Stimulated activated effector memory CD8-positive, alpha-beta T cell treated with anti-CD3 and anti-CD28 coated beads, Interleukin-12 subunit alpha, Interleukin-12 subunit beta, amount 100 ng/mL, for 72 hours (primary cell): ENCODE measurements around the gene CCDC33.
"Not testable (repeated sequence)": the region's sequence is repeated elsewhere in the genome, so short reads cannot be mapped to it uniquely, and the experiment has no call there.

Source experiments
- ATAC-seq: fragments of 150-1000 bp; cut with Tn5 transposase; 2 replicates; pipeline ENCODE4 v1.10.0; 2021
- DNase-seq, 2 donors: peaks; one replicate each; pipeline ENCODE4 v3.0.0; 2021 to 2022; ENCODE audit warnings: low spot score in 2 of 2
- H3K27ac Mint-ChIP-seq: one replicate; pipeline ENCODE4 v1.8.0; 2022; ENCODE audit warnings: mild to moderate bottlenecking, mixed read lengths
- H3K36me3 Mint-ChIP-seq: one replicate; pipeline ENCODE4 v1.8.0; 2022; ENCODE audit warnings: mild to moderate bottlenecking, mixed read lengths
- H3K4me1 Mint-ChIP-seq: one replicate; pipeline ENCODE4 v1.8.0; 2022; ENCODE audit warnings: mixed read lengths
- H3K4me3 Mint-ChIP-seq: one replicate; pipeline ENCODE4 v1.8.0; 2022; ENCODE audit warnings: mild to moderate bottlenecking, mixed read lengths
- H3K9me3 Mint-ChIP-seq: one replicate; pipeline ENCODE4 v1.8.0; 2022; ENCODE audit warnings: mixed read lengths

Gene CCDC33

DNA sequence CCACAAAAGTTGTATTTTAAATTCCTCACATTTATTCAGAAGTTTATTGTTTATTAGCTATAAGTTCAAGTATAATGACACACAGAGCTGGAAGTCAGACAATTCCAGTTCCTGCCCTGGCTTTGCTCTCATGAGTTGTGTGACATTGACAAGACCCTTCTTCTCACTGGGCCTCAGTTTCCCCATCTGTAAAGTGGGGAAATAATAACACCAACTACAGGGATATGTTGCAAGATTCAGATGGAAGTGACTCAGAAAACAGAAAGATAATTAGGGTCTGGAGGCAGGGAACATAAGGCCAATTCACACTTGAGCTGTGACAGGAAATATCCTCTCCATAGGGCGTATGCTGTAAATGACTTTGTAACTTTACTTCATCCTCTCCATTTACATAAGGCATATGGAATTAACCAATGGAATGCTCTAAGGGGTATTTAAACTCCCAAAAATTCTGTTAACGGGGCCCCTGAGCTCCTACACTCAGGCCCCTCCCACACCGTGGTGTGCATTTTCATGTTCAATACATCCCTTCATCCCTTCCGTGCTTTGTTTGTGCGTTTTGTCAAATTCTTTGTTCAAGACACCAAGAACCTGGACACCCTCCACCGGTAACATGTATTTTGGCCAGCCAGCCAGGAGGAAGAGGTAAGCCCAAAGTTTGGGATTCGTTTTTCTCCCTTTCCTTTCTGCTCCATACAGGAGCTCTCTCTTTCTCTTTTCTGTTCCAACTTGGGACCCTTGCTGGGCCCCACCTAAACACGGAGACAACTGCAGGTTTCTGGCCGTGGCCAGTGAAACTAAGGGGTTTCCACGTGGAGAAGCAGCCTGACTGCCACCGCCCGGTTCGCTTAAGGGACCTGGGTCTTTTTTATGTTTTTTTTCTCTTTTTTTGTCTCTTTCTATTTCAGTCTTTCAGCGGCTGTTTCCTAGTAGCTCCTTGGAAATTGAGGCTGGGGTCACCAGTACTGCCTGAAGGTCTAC is 114.5 kb downstream of the CCDC33 start:
- DNase-seq (no peak), ATAC-seq (no peak)
- no peak overlapping the region for H3K4me3 Mint-ChIP-seq
- no peak overlapping the region for H3K27ac Mint-ChIP-seq
- H3K36me3 Mint-ChIP-seq = no peaks in the 10 kb centered on the region
- peaks cover 5% of the 10 kb centered on the region for H3K9me3 Mint-ChIP-seq
- H3K4me1 Mint-ChIP-seq = peaks cover 2% of the 10 kb centered on the region

DNA sequence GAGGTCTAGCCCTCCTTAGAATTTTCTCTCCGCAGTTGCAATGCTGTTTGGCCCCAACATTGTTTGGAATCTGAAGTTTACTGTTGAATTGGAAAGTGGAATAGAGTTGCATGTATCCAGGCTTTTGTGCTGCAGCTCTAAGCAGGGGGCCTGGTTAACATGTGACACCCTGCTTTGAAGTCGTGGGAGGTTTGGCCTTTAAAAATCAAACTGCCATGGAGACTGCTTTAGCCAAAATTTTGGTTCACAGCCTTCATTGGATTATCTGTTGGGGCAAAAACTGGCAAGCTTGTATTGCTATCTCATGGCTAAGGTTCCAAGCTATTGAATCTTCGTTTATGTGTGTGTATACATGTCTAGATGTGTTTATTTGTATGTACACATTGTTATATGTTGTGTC is 115.5 kb downstream of the CCDC33 start:
- Mint-ChIP-seq H3K4me1 (no peaks in the 10 kb centered on the region), H3K36me3 (no peaks in the 10 kb centered on the region), H3K9me3 (peaks cover 5% of the 10 kb centered on the region), H3K4me3 (no peak overlapping the region), H3K27ac (no peak overlapping the region)
- ATAC-seq = no peak
- DNase-seq = no peak

DNA sequence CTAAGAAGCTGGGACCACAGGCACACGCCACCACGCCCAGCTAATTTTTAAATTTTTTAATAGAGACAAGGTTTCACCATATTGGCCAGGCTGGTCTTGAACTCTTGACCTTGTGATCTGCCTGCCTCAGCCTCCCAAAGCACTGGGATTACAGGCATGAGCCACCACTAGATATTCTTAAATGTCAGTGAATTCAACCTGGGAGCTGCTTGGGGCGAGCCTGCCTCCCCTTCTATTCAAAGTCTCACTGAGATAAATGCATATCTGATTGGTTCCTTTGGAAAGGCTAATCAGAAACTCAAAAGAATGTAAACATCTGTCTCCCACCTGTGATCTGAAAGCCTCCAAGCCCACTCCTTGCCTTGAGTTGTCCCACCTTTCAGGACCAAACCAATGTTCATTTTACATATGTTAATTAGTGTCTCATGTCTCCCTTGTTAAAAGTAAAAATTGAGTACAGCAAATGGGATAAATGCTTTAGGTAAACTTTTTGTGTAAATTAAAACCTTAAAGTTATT is 116.3 kb downstream of the CCDC33 start:
- H3K36me3 Mint-ChIP-seq = no peaks in the 10 kb centered on the region
- peaks cover 5% of the 10 kb centered on the region for H3K9me3 Mint-ChIP-seq
- ATAC-seq (no peak), DNase-seq (no peak)
- no peak overlapping the region for H3K4me3 Mint-ChIP-seq
- no peak overlapping the region for H3K27ac Mint-ChIP-seq
- H3K4me1 Mint-ChIP-seq = no peaks in the 10 kb centered on the region

DNA sequence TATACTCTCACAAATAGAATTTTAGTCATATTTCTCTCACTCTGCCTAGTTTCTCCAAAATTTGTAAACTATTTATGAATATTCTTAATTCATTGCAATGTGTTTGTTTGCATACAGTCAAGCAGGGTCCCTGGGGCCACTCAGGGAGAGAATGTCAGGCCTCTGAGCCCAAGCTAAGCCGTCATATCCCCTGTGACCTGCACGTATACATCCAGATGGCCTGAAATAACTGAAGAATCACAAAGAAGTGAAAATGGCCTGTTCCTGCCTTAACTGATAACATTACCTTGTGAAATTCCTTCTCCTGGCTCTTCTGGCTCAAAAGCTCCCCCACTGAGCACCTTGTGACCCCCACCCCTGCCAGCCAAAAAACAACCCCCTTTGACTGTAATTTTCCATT is 117.9 kb downstream of the CCDC33 start:
- H3K4me3 Mint-ChIP-seq, H3K27ac Mint-ChIP-seq, H3K4me1 Mint-ChIP-seq, H3K36me3 Mint-ChIP-seq, H3K9me3 Mint-ChIP-seq, ATAC-seq, DNase-seq: not testable (repeated sequence)

DNA sequence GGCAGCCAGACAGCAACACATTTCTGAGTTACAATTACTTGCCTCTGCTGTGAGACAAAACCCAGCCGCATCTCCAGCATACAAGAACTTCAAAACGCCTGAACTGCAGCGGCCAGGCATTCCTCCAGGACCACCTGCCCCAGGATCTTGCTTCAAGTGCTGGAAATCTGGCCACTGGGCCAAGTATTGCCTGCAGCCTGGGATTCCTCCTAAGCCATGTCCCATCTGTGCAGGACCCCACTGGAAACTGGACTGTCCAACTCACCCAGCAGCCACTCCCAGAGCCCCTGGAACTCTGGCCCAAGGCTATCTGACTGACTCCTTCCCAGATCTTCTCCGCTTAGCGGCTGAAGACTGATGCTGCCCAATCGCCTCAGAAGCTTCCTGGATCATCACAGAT is 119.9 kb downstream of the CCDC33 start:
- not testable (repeated sequence) for H3K27ac Mint-ChIP-seq, H3K9me3 Mint-ChIP-seq, DNase-seq, H3K4me3 Mint-ChIP-seq, ATAC-seq, H3K36me3 Mint-ChIP-seq, H3K4me1 Mint-ChIP-seq

DNA sequence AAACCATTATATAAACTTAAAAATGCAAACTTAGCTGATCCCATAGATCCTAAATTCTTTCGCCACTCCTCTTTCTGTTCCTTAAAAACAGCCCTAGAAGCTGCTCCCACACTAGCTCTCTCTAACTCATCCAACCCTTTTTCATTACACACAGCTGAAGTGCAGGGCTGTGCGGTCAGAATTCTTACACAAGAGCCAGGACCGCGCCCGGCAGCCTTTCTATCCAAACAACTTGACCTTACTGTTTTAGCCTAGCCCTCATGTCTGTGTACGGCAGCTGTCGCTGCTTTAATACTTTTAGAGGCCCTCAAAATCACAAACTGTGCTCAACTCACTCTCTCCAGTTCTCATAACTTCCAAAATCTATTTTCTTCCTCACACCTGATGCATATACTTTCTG is 121.4 kb downstream of the CCDC33 start:
- not testable (repeated sequence) for DNase-seq, H3K27ac Mint-ChIP-seq, ATAC-seq, H3K9me3 Mint-ChIP-seq, H3K4me1 Mint-ChIP-seq, H3K36me3 Mint-ChIP-seq, H3K4me3 Mint-ChIP-seq

DNA sequence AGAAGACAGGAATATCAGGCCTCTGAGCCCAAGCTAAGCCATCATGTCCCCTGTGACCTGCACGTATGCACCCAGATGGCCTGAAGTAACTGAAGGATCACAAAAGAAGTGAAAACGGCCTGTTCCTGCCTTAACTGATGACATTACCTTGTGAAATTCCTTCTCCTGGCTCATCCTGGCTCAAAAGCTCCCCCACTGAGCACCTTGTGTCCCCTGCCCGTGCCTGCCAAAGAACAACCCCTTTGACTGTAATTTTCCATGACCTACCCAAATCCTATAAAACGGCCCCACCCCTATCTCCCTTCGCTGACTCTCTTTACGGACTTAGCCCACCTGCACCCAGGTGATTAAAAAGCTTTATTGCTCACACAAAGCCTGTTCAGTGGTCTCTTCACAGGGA is 123.2 kb downstream of the CCDC33 start:
- H3K9me3 Mint-ChIP-seq, H3K4me1 Mint-ChIP-seq, DNase-seq, H3K4me3 Mint-ChIP-seq, H3K36me3 Mint-ChIP-seq, H3K27ac Mint-ChIP-seq, ATAC-seq: not testable (repeated sequence)

DNA sequence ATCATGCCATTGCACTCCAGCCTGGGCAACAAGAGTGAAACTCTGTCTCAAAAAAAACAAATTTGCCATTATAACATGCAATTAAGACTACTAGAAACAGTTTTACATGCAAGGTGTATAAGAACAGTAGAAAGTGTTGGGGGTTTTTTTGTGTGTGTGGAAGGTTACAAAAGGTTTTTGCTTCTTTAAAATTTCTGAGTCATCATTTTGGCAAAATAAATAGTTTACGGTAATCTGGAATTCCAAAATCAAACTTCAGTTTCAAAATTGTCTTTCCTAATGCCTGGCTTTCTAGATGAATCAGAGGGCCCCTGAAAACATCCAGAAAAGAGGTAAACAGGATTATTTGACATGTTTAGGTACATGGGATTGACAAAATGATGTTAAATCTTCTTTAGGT is 124.7 kb downstream of the CCDC33 start:
- not testable (repeated sequence) for H3K4me1 Mint-ChIP-seq, ATAC-seq, H3K4me3 Mint-ChIP-seq, DNase-seq, H3K9me3 Mint-ChIP-seq, H3K27ac Mint-ChIP-seq, H3K36me3 Mint-ChIP-seq

DNA sequence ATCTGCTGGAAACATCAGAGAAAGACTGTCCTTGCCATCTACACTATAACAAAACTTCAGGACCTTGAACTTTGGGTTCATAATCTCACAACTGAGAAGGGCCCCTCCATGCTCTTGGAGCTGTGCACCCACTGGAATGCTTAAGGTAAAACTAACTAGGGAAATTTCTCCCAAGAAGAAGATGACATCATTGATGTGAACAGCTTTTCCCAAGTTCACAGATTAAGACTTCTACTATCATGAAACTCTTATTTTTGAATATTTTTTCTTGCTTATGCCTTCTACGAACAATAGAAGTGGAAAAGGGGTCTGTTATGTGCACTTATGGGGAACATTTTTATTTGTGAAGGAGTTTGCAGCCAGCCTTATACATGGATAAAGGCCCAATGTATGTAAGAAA is 126.4 kb downstream of the CCDC33 start:
- H3K9me3 Mint-ChIP-seq = no peaks in the 10 kb centered on the region
- H3K36me3 Mint-ChIP-seq = no peaks in the 10 kb centered on the region
- DNase-seq (no peak), ATAC-seq (no peak)
- H3K4me1 Mint-ChIP-seq = no peaks in the 10 kb centered on the region
- no peak overlapping the region for H3K27ac Mint-ChIP-seq
- no peak overlapping the region for H3K4me3 Mint-ChIP-seq

DNA sequence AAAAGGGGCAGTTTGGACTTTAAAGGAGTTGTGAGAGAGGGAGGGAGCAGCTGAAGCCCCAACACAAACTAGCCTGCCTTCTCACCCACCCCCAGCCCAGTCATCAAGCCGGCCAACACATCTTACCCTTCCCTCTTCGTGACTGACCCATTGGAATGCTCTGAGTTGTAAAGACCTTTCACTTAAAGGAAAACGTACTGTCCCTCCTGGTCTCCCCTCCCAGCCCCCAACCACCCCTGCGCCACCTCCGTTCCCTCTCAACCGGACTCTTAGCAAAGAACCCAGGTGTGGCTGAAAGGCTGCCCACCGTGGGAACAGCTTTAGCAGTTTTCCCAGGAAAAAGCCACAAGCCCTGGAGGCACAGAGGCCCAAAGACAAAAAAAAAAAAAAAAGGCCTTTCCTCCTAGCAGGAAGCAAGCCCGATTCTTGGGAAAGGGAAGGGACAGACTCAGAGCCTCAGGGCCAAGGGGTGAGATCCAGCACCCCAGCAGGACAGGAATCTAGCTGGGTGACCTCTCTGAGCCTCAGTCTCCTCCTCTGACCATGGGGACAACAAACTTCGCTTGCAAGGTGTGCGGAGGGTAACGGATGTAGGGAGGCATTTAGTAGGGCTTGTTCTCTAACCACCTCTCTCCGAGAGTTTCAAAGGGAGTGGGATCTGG is 128.9 kb downstream of the CCDC33 start:
- ATAC-seq (no peak), DNase-seq (no peak)
- H3K4me3 Mint-ChIP-seq = peak overlapping the region; percentile 61
- H3K27ac Mint-ChIP-seq = no peak overlapping the region
- no peaks in the 10 kb centered on the region for H3K9me3 Mint-ChIP-seq
- no peaks in the 10 kb centered on the region for H3K4me1 Mint-ChIP-seq
- H3K36me3 Mint-ChIP-seq = no peaks in the 10 kb centered on the region

DNA sequence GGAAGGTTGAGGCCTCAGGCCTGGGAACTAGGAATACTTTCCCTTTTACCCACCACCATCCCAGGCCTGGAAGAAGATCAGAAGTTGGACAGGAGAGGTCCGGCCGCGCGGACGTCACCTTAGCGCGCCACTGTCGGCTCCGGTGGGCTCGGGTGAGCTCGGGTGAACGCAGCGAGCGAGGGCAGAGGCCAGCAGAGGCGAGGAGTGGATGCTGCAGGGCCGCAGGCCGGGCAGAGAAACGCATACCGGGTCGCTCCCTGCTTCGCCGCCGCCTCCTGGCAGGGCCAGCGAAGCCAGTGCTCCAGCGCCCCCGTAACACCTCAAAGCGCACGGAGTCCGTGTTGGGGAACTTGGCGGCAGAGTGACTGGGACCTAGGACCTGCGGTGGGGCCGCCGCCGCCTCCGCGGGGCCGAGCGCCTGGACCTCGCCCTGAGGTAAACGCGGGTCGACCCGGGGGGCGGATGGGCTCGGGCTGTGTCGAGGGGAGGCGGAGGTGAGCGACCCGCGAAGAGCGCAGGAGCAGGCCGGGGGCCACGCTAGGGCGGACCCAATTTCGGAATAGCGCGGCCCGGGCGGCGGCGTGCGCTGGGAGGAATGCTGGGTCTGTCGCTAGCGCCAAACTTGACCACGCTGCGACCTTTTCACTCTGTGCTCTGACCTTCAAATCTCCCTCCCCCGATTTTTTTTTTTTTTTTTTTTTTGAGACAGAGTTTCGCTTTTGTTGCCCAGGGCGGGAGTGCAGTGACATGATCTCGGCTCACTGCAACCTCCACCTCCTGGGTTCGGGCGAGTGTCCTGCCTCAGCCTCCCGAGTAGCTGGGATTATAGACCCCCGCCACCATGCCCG is 129.7 kb downstream of the CCDC33 start:
- Mint-ChIP-seq H3K4me1 (no peaks in the 10 kb centered on the region), H3K27ac (no peak overlapping the region), H3K9me3 (no peaks in the 10 kb centered on the region), H3K36me3 (no peaks in the 10 kb centered on the region), H3K4me3 (peak overlapping the region; percentile 61)
- ATAC-seq = peak; percentile 65
- peak in 1 of 2 donors; percentile 65 for DNase-seq

DNA sequence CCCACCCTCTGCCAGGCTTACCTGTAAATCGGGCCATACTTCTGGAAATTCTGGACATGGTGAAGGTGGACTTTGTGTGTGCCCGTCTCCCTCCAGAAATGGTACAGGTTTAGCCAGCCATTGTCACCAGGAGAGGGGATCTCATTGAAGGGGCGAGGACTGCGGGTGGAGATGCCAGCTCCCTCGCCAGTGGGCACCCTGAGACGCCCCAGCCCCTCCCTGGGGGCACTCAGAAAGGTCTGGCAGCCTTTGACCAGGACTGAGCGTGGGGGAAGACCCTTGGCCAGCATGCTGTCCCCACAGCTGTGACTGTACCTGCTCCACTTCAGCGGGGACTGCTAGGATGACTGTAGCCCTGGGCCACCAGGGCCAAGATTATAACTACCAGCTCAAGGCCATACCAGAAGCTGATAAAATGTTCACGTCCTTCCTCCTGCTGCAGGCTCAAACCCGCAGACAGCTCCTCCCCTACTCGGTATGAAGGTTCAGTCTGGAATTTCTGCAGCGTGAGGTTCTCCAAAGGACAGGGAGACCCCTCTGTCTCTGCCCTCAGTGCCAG is 131.2 kb downstream of the CCDC33 start, which contains the start of gene CYP11A1:
TSS of gene CYP11A1 (minus strand) at position 351 of the 559 bp plus-strand sequence. CDS start at position 290, 61 bp downstream.
- ATAC-seq (no peak), DNase-seq (no peak)
- Mint-ChIP-seq H3K4me3 (peak within 1 kb of the TSS; percentile 61), H3K36me3 (no peaks in the 10 kb centered on the region), H3K9me3 (no peaks in the 10 kb centered on the region), H3K27ac (no peak within 1 kb of the TSS), H3K4me1 (no peaks in the 10 kb centered on the region)

DNA sequence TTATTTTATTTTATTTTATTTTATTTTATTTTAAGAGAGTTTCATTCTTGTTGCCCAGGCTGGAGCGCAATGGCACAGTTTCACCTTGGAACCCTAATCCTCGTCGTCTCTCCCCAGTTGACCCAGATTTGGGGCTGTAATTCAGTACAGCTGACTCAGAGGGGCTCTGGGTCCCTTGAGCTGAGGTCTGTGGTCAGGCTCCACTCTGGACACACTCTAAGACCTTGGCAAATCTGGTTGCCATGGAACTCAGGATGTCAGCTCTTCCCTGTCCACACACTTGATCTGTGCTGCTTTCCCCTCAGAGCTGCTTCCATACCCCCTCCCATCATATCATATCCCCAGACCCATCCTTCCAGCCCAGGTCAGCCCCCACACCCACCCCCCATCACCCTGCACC is 132.0 kb downstream of the CCDC33 start:
- no peak overlapping the region for H3K4me3 Mint-ChIP-seq
- H3K27ac Mint-ChIP-seq = no peak overlapping the region
- no peaks in the 10 kb centered on the region for H3K36me3 Mint-ChIP-seq
- ATAC-seq = no peak
- H3K9me3 Mint-ChIP-seq = no peaks in the 10 kb centered on the region
- peaks cover 1% of the 10 kb centered on the region for H3K4me1 Mint-ChIP-seq
- DNase-seq = no peak

DNA sequence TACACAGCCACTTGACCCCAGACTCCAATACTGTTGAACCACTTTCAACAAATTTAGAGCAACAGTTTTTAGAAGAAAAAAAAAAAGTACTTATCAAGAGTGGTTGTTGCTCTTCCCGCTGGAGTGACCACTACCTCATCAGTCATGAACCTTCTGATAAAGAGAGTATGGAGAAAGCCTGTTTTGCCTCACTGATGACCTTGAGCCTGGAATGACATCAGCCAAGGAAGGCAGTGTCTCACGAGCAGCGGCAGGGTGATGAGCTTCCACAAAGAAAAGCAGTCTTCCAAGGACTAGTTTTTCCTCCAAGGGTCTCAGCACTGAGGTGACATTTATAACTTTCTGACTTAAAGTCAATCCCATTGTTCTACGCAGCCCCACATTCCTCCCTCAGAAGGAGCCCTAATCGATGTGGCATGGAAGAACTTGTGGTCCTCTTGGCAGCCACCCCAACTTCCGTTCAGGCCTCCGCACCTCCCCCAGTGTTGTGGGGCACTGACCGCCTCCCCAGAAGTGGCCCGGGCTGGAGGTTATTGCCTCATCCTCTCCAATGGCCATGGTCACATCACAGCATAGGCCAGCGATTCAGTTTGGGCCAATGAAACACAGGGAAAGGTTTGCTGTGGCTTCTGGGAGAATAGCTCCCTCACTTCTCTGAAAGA is 133.1 kb downstream of the CCDC33 start:
- Mint-ChIP-seq H3K4me1 (peaks cover 10% of the 10 kb centered on the region), H3K4me3 (no peak overlapping the region), H3K36me3 (no peaks in the 10 kb centered on the region), H3K27ac (no peak overlapping the region), H3K9me3 (no peaks in the 10 kb centered on the region)
- ATAC-seq (no peak), DNase-seq (no peak)
